Osteocyte (in vitro differentiated cells): Measurements from ENCODE around the gene BORCS5. TPM values are rescaled to one million over a fixed set of nuclear protein-coding genes. Genes with fewer than 3 reads are reported as not detected.

Source experiments
- DNase-seq: peaks from one replicate; pipeline ENCODE4 v3.0.0; 2021; ENCODE audit warnings: mixed read lengths; ENCODE audit not compliant: unreplicated experiment; ENCODE audit errors: extremely low spot score
- H3K27ac Mint-ChIP-seq: one replicate; pipeline ENCODE4 v1.8.0; 2021; ENCODE audit warnings: mild to moderate bottlenecking, mixed read lengths; ENCODE audit not compliant: unreplicated experiment
- H3K27me3 Mint-ChIP-seq: one replicate; pipeline ENCODE4 v1.8.0; 2021; ENCODE audit warnings: mixed read lengths; ENCODE audit not compliant: unreplicated experiment
- H3K36me3 Mint-ChIP-seq: one replicate; pipeline ENCODE4 v1.8.0; 2021; ENCODE audit warnings: mixed read lengths; ENCODE audit not compliant: unreplicated experiment
- H3K4me1 Mint-ChIP-seq: one replicate; pipeline ENCODE4 v1.8.0; 2021; ENCODE audit warnings: mixed read lengths; ENCODE audit not compliant: unreplicated experiment
- H3K4me3 Mint-ChIP-seq: one replicate; pipeline ENCODE4 v1.8.0; 2021; ENCODE audit warnings: mild to moderate bottlenecking, moderate library complexity, mixed read lengths; ENCODE audit not compliant: unreplicated experiment
- H3K9me3 Mint-ChIP-seq: one replicate; pipeline ENCODE4 v1.8.0; 2021; ENCODE audit warnings: mixed read lengths; ENCODE audit not compliant: unreplicated experiment
- total RNA-seq: library from RNA; stranded (reverse); gene quantifications from 2 replicates; pipeline ENCODE4 v1.2.1, GENCODE V29; 2021
- TF ChIP-seq, protein P1 (sequence below): fragments of 200-600 bp; sonication (generic); IDR thresholded peaks from 2 replicates; pipeline ENCODE4 v1.5.0; 2021; ENCODE audit warnings: antibody characterized with exemption, mild to moderate bottlenecking, moderate library complexity

The BORCS5 gene
- total RNA-seq, 1 donor from 2014 or later = 16.7 TPM

DNA sequence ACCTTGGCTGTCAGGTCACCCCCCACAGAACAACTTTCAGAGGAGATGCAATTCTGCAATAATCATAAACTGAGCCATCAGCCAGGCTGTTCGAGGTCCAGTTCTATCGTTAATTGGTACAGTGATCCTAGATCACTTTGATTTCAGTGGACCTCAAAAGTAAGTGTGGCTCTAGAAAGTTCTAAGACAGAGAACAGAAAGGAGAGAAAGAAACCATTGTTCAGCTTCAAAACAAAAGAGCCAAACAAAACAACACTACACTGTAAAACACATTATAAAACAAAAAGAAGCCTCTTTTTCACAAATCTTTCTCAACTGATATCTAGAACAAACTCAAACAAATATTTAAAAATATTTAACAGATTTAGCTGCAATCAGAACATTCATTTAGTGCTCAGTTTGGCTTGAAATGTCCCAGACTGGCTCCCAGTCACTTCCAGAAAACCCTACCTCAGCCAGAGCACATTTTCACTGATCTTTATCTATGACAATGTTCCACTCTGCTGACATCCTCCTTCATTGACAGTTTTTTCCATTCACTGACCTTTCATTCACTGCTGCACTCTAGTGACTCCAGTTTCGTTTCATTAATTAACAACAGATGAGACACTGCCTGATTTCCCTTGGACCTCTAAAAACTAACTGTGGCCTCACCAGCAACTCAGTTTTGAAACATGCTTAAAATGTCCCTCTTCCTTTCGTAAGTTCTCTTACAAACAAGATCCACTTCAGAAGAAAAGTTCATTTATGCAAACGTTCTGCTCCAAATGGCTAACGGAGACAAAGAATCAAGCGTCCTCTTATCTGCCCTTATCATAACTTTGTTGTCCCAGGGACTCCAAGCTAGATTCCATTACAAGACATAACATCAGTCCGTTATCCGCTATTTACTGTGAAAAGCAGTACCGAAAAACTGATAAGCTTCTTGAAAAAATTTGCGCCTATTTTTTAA lies 148.9 kb downstream of the BORCS5 start:
- TF ChIP-seq, protein P1, sequence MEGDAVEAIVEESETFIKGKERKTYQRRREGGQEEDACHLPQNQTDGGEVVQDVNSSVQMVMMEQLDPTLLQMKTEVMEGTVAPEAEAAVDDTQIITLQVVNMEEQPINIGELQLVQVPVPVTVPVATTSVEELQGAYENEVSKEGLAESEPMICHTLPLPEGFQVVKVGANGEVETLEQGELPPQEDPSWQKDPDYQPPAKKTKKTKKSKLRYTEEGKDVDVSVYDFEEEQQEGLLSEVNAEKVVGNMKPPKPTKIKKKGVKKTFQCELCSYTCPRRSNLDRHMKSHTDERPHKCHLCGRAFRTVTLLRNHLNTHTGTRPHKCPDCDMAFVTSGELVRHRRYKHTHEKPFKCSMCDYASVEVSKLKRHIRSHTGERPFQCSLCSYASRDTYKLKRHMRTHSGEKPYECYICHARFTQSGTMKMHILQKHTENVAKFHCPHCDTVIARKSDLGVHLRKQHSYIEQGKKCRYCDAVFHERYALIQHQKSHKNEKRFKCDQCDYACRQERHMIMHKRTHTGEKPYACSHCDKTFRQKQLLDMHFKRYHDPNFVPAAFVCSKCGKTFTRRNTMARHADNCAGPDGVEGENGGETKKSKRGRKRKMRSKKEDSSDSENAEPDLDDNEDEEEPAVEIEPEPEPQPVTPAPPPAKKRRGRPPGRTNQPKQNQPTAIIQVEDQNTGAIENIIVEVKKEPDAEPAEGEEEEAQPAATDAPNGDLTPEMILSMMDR = no peak

DNA sequence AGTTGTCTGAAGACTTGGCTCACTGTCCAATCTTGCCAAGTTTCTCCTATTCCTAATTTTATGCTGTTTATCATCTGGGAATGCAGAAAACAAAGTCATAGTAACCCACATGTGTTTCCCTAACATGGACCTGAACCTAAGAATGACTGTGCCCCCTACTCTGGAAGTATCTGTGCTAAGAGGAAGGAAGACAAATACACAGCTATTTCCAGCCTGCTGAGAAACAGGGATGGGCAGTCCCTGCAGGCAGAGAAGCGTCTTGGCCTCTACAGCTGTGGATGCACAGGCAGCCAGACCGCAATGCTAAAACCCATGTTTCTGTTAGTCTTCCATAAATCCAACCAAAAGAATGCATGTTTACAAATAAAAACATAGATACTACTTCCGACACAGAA lies 149.6 kb downstream of the BORCS5 start:
- TF ChIP-seq, protein P1 = no peak
- DNase-seq = no peak
- Mint-ChIP-seq H3K27me3 (no peaks in the 10 kb centered on the region), H3K4me1 (peaks cover 32% of the 10 kb centered on the region), H3K36me3 (no peaks in the 10 kb centered on the region), H3K4me3 (no peak overlapping the region), H3K27ac (peak overlapping the region; percentile 76), H3K9me3 (no peaks in the 10 kb centered on the region)

More for the DNA sequence above, 148.9 kb downstream of the BORCS5 start:
- H3K4me3 Mint-ChIP-seq = peak overlapping the region; percentile 40
- H3K9me3 Mint-ChIP-seq = no peaks in the 10 kb centered on the region
- H3K4me1 Mint-ChIP-seq = peaks cover 32% of the 10 kb centered on the region
- peak overlapping the region; percentile 76 for H3K27ac Mint-ChIP-seq
- no peaks in the 10 kb centered on the region for H3K27me3 Mint-ChIP-seq
- no peak for DNase-seq
- H3K36me3 Mint-ChIP-seq = no peaks in the 10 kb centered on the region

DNA sequence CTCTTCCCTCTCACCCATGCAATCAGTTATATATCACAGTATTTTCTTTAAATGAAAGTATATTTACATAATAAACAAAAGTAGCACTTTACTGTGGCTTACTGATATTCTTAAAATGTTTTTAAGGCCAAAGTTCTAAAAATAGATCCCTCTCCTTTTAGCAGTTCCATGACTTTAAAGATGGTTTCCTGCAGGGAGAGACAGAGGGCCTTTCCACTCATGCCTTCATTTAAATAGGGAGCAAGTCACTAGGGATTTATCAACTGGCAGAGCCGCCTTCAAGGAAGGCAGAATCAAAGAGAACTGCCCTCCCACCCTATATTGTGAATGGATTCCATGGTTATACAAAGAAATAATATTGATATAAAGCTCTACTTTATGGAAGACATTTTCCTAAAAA lies 150.2 kb downstream of the BORCS5 start:
- no peaks in the 10 kb centered on the region for H3K27me3 Mint-ChIP-seq
- no peak for DNase-seq
- H3K27ac Mint-ChIP-seq = peak overlapping the region; percentile 76
- H3K9me3 Mint-ChIP-seq = no peaks in the 10 kb centered on the region
- peaks cover 32% of the 10 kb centered on the region for H3K4me1 Mint-ChIP-seq
- no peaks in the 10 kb centered on the region for H3K36me3 Mint-ChIP-seq
- TF ChIP-seq, protein P1 = no peak
- no peak overlapping the region for H3K4me3 Mint-ChIP-seq

DNA sequence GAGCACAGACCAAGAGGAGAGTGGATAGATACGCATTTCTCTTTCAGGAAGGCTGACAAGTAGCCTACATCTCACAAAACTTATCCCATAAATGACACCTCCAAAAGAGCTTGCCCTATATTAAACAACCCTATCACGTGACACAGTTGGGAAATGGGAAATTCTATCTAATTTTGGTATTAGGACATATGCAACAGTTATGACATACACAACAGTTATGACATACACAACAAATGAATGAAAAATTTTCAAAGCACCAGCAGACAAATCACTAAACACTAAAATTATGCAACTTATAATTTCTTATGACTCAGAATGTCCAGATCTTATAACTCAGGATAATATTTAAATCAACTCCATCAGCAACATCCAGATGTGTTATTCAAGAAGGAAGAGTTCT lies 151.7 kb downstream of the BORCS5 start:
- Mint-ChIP-seq H3K27me3 (no peaks in the 10 kb centered on the region), H3K27ac (no peak overlapping the region), H3K9me3 (no peaks in the 10 kb centered on the region), H3K4me3 (no peak overlapping the region), H3K36me3 (no peaks in the 10 kb centered on the region), H3K4me1 (peaks cover 32% of the 10 kb centered on the region)
- DNase-seq = no peak
- TF ChIP-seq, protein P1 = no peak

DNA sequence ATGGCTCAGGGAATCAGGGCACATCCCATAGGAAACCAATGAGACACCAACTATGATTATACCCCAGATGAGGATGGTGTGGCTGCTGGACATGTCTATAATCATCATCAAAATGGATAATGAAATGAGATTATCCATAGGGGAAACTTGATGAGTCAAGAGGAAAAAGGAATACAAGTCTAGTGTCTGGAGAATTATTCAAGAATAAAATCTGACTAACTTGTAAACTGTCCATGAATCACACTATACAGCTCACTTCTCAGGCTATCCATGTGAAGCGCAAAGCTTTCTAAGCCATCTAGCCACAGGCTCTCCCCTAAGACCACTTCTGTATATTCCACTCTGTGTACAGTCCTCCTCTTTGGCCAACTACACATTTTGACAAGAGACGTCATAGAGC lies 153.3 kb downstream of the BORCS5 start:
- Mint-ChIP-seq H3K4me1 (peaks cover 30% of the 10 kb centered on the region), H3K36me3 (no peaks in the 10 kb centered on the region), H3K27me3 (no peaks in the 10 kb centered on the region), H3K9me3 (no peaks in the 10 kb centered on the region), H3K27ac (no peak overlapping the region), H3K4me3 (no peak overlapping the region)
- DNase-seq = no peak
- TF ChIP-seq, protein P1 = no peak
